Activated naive CD4-positive, alpha-beta T cell treated with anti-CD3 and anti-CD28 coated beads, Interleukin-2, amount 10 ng/mL, durations not matched to agents 7 days and 5 days (primary cell): ENCODE data around the gene SEPTIN2.
A peak's percentile ranks its signal among the peaks of the same experiment; 100 is the strongest.
"Not testable (repeated sequence)": the region's sequence is repeated elsewhere in the genome, so short reads cannot be mapped to it uniquely, and the experiment has no call there.

Experiments
- CTCF ChIA-PET: fragments of 350-600 bp; sonication (Branson Sonifier 250); formaldehyde crosslinking; loops from one replicate; lab custom pipeline; 2021; ENCODE audit warnings: antibody characterized with exemption; lab: Charles Lee
- DNase-seq: peaks from one replicate; pipeline ENCODE4 v3.0.0-alpha.2; 2020
- H3K27ac Mint-ChIP-seq: one replicate; pipeline ENCODE4 v1.8.0; 2021; ENCODE audit warnings: mild to moderate bottlenecking, moderate library complexity, mixed read lengths
- H3K27me3 Mint-ChIP-seq: one replicate; pipeline ENCODE4 v1.8.0; 2021; ENCODE audit warnings: mild to moderate bottlenecking, mixed read lengths
- H3K36me3 Mint-ChIP-seq: one replicate; pipeline ENCODE4 v1.8.0; 2021; ENCODE audit warnings: mixed read lengths
- H3K4me1 Mint-ChIP-seq: one replicate; pipeline ENCODE4 v1.8.0; 2021; ENCODE audit warnings: mixed read lengths
- H3K4me3 Mint-ChIP-seq: one replicate; pipeline ENCODE4 v1.8.0; 2021; ENCODE audit warnings: mild to moderate bottlenecking, moderate library complexity, mixed read lengths
- H3K9me3 Mint-ChIP-seq: one replicate; pipeline ENCODE4 v1.8.0; 2021; ENCODE audit warnings: mixed read lengths

Gene SEPTIN2

DNA sequence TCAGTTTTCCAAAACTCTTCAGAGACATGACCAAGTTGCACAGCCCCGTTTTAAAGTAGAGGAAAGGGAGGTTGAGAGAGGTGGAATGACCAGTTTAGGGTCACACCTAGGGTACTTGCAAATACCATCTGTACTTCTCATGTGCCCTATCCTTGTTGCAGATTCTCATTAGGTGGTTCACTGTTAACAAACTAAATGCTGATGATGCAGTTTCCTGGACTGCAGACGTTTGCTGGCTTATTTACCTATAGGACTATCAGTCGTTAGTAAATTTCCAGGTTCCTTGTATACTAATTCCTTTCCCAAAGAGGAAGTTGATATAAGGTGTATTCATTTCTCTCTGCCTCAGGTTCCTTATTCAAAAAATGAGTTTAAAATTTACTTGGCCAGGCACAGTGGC, 41.8 kb downstream of the SEPTIN2 start:
- CTCF ChIA-PET, result no interaction called here
- H3K27me3 Mint-ChIP-seq, result no peaks in the 10 kb centered on the region
- H3K4me1 Mint-ChIP-seq, result peaks cover 17% of the 10 kb centered on the region
- H3K4me3 Mint-ChIP-seq, result peak overlapping the region; percentile 78
- no peaks in the 10 kb centered on the region for H3K9me3 Mint-ChIP-seq
- peaks cover 21% of the 10 kb centered on the region for H3K36me3 Mint-ChIP-seq
- DNase-seq, result no peak
- H3K27ac Mint-ChIP-seq, result no peak overlapping the region

DNA sequence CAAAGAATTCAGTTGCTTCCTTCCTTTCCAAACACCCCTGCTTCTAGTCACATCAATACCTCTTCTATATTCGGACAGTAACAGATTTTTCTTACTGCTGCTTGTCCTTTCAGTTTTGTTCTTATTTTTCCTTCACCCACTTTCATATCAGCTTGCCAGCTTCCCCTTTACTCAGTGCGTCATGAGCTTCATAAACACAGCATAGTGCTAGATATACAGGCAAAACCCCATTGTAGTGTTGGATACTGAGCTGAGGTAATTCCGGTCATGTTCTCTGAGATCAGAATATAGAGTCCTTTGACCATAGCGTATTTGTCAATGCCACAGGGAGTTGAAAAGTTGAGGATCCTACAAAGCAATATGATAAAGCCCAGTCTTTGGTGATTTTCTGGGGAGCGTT, 42.7 kb downstream of the SEPTIN2 start:
- CTCF ChIA-PET, result interaction anchor here (0.6 to 0.9 kb wide), 3 partner anchors 13 to 79 kb away, joined by 3 read pairs; no protein-coding TSS in a partner anchor
- no peak for DNase-seq
- H3K4me1 Mint-ChIP-seq, result peaks cover 17% of the 10 kb centered on the region
- no peaks in the 10 kb centered on the region for H3K9me3 Mint-ChIP-seq
- H3K36me3 Mint-ChIP-seq, result peaks cover 14% of the 10 kb centered on the region
- peak overlapping the region; percentile 34 for H3K27ac Mint-ChIP-seq
- no peaks in the 10 kb centered on the region for H3K27me3 Mint-ChIP-seq
- no peak overlapping the region for H3K4me3 Mint-ChIP-seq

GRCh38 chr2:241359481-241360045, 43.8 kb downstream of the SEPTIN2 start:
- no peak overlapping the region for H3K4me3 Mint-ChIP-seq
- H3K27ac Mint-ChIP-seq, result no peak overlapping the region
- peaks cover 4% of the 10 kb centered on the region for H3K36me3 Mint-ChIP-seq
- H3K4me1 Mint-ChIP-seq, result peaks cover 17% of the 10 kb centered on the region
- no peaks in the 10 kb centered on the region for H3K9me3 Mint-ChIP-seq
- CTCF ChIA-PET, result interaction anchor here (0.6 to 1.1 kb wide), 2 partner anchors 259 to 519 kb away, joined by 3 read pairs; no protein-coding TSS in a partner anchor
- H3K27me3 Mint-ChIP-seq, result no peaks in the 10 kb centered on the region
- DNase-seq, result no peak

GRCh38 chr2:241363426-241363825, 47.7 kb downstream of the SEPTIN2 start:
- Mint-ChIP-seq H3K27me3 (no peaks in the 10 kb centered on the region), H3K27ac (no peak overlapping the region), H3K4me3 (no peak overlapping the region), H3K36me3 (no peaks in the 10 kb centered on the region), H3K4me1 (peaks cover 1% of the 10 kb centered on the region), H3K9me3 (no peaks in the 10 kb centered on the region)
- CTCF ChIA-PET, result no interaction called here
- no peak for DNase-seq

DNA sequence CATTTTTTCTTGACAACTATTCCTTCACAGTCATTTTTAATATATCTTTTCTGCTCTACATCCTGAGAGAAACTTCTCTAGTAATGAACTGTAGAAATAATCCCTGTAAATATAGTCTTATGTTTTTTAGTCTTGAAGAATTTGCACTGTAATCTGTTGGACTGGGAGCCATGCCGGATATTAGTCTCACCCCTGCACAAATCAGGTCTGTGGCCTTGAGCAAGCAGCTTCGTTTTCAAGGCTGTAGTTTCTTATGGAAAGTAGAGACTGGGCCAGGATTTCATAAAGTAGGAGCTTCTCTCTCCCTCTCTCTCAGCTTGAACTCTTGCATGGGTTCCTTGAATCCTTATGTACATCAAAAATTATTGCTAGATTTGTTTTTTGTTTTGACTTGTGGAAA, 49.1 kb downstream of the SEPTIN2 start:
- no peaks in the 10 kb centered on the region for H3K36me3 Mint-ChIP-seq
- no peaks in the 10 kb centered on the region for H3K9me3 Mint-ChIP-seq
- no peaks in the 10 kb centered on the region for H3K27me3 Mint-ChIP-seq
- no peak overlapping the region for H3K4me3 Mint-ChIP-seq
- DNase-seq, result no peak
- H3K27ac Mint-ChIP-seq, result no peak overlapping the region
- CTCF ChIA-PET, result no interaction called here
- no peaks in the 10 kb centered on the region for H3K4me1 Mint-ChIP-seq

DNA sequence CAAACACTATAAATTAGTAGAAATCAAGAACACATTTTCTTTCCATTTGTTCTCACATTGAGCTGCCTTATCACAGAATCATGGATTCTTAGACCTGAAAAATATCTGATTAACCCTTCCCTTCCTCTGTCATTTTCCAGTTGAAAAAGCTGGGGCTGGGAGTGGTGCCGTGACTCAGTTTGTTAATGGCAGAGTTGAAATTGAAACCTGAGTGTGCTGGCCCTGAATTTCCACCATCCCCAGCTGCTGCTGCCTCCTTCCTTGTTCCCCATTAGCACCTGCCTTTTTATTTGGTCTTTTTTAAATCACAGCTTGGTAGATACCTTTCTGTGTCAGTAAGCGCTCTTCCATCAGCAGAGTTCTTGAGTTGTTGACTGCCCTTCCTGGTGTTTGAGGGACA, 51.0 kb downstream of the SEPTIN2 start:
- Mint-ChIP-seq H3K36me3 (no peaks in the 10 kb centered on the region), H3K27me3 (no peaks in the 10 kb centered on the region), H3K4me3 (no peak overlapping the region), H3K9me3 (no peaks in the 10 kb centered on the region), H3K27ac (no peak overlapping the region), H3K4me1 (no peaks in the 10 kb centered on the region)
- CTCF ChIA-PET, result no interaction called here
- no peak for DNase-seq

DNA sequence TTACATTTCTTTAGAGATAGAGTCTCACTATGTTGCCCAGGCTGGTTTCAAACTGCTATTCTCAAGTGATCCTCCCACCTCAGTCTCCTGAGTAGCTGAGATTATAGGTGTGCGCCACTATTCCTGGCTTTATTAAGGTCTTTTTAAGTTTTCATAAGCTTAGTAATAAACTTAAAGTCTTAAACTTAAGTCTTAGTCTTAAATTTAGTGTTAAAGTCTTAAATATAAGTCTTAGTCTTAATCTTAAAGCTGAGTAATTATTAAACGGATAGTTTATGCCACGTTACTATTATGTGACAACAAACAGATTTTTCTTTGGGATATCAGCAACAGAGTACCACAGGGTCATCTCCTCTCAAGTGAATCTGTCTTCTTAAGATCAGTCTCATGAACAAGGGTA, 52.9 kb downstream of the SEPTIN2 start:
- CTCF ChIA-PET, result no interaction called here
- H3K36me3 Mint-ChIP-seq, result no peaks in the 10 kb centered on the region

GRCh38 chr2:241372361-241372992, 56.8 kb downstream of the SEPTIN2 start:
- H3K9me3 Mint-ChIP-seq, result no peaks in the 10 kb centered on the region
- no peak for DNase-seq
- peaks cover 4% of the 10 kb centered on the region for H3K36me3 Mint-ChIP-seq
- H3K27me3 Mint-ChIP-seq, result no peaks in the 10 kb centered on the region
- H3K4me3 Mint-ChIP-seq, result no peak overlapping the region
- no peak overlapping the region for H3K27ac Mint-ChIP-seq
- CTCF ChIA-PET, result no interaction called here
- H3K4me1 Mint-ChIP-seq, result no peaks in the 10 kb centered on the region

More for the DNA sequence above, 52.9 kb downstream of the SEPTIN2 start:
- no peaks in the 10 kb centered on the region for H3K27me3 Mint-ChIP-seq
- no peak overlapping the region for H3K4me3 Mint-ChIP-seq
- DNase-seq, result no peak
- H3K4me1 Mint-ChIP-seq, result no peaks in the 10 kb centered on the region
- H3K9me3 Mint-ChIP-seq, result no peaks in the 10 kb centered on the region
- no peak overlapping the region for H3K27ac Mint-ChIP-seq

GRCh38 chr2:241373446-241373845, 57.7 kb downstream of the SEPTIN2 start:
- Mint-ChIP-seq H3K27me3 (no peaks in the 10 kb centered on the region), H3K27ac (no peak overlapping the region), H3K36me3 (peaks cover 4% of the 10 kb centered on the region), H3K9me3 (no peaks in the 10 kb centered on the region), H3K4me3 (no peak overlapping the region), H3K4me1 (no peaks in the 10 kb centered on the region)
- no peak for DNase-seq
- CTCF ChIA-PET, result no interaction called here

DNA sequence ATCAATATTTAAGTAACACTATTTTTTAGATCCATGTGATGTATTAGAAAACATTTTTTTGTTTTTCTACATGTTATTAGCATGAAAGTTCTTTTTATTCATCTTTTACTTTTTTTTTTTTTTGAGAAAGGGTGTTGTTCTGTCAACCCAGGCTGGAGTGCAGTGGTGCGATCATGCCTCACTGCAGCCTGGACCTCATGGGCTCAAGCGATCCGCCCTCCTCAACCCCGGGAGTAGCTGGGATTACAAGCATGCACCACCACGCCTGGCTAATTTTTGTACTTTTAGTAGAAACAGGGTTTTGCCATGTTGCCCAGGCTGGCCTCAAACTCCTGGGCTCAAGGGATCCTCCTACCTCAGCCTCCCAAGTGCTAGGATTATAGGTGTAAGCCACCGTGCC, 58.2 kb downstream of the SEPTIN2 start:
- H3K9me3 Mint-ChIP-seq, H3K27me3 Mint-ChIP-seq, H3K4me1 Mint-ChIP-seq, H3K27ac Mint-ChIP-seq, H3K36me3 Mint-ChIP-seq, DNase-seq, H3K4me3 Mint-ChIP-seq: not testable (repeated sequence)
- CTCF ChIA-PET, result interaction anchor here (1.0 kb wide), 1 partner anchor 18 kb away, joined by 3 read pairs; no protein-coding TSS in a partner anchor

GRCh38 chr2:241375300-241375699, 59.6 kb downstream of the SEPTIN2 start:
- Mint-ChIP-seq H3K36me3 (peaks cover 4% of the 10 kb centered on the region), H3K27me3 (no peaks in the 10 kb centered on the region), H3K27ac (no peak overlapping the region), H3K4me1 (no peaks in the 10 kb centered on the region), H3K9me3 (no peaks in the 10 kb centered on the region), H3K4me3 (no peak overlapping the region)
- CTCF ChIA-PET, result no interaction called here
- no peak for DNase-seq

DNA sequence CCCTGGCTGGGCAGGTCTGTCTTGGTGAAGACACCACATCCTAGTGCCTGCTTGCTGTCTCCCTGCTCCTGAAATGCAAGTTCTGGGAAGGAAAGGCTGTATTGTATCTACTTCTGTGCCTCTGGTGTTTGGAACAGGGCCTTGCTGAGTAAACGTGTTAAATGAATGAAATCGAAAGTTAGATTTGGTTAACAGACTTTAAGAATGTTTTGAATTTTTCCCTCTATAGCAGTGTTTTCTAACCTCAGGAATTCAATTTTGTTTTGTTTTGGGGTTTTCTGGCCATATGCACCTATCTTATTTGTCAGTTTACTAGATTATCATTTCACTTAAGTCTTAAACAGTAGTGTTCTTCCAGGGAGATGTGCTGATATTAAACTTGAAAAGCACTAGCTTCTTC, 61.1 kb downstream of the SEPTIN2 start:
- Mint-ChIP-seq H3K27me3 (no peaks in the 10 kb centered on the region), H3K27ac (no peak overlapping the region), H3K9me3 (no peaks in the 10 kb centered on the region), H3K36me3 (peaks cover 4% of the 10 kb centered on the region), H3K4me3 (no peak overlapping the region), H3K4me1 (no peaks in the 10 kb centered on the region)
- CTCF ChIA-PET, result no interaction called here
- DNase-seq, result no peak

DNA sequence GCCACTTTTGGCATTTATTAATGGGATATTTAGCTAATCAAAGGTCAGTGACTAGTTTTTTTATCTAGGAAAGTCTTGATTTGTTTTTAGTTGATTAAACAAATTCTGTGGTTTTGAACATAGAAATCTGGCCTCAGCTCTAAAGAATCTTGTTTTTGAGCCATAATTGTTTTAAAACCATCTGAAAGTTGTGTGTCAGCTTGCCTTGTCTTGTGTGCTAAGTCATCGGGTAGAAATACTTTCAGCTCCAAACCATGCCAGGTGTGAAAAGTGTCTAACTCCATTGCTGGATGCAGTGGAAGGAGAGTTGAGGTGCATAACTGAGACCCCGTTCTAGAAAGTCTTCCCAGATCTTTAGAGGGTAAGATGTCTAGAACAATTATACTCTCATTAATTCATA, 63.1 kb downstream of the SEPTIN2 start:
- peaks cover 8% of the 10 kb centered on the region for H3K36me3 Mint-ChIP-seq
- CTCF ChIA-PET, result no interaction called here
- no peak overlapping the region for H3K4me3 Mint-ChIP-seq
- H3K9me3 Mint-ChIP-seq, result no peaks in the 10 kb centered on the region
- H3K4me1 Mint-ChIP-seq, result no peaks in the 10 kb centered on the region
- DNase-seq, result no peak
- no peak overlapping the region for H3K27ac Mint-ChIP-seq
- H3K27me3 Mint-ChIP-seq, result peaks cover 3% of the 10 kb centered on the region

GRCh38 chr2:241379481-241380480, 64.1 kb downstream of the SEPTIN2 start:
- H3K4me1 Mint-ChIP-seq, result no peaks in the 10 kb centered on the region
- no peaks in the 10 kb centered on the region for H3K9me3 Mint-ChIP-seq
- no peak overlapping the region for H3K27ac Mint-ChIP-seq
- H3K27me3 Mint-ChIP-seq, result peaks cover 3% of the 10 kb centered on the region
- DNase-seq, result no peak
- no peak overlapping the region for H3K4me3 Mint-ChIP-seq
- H3K36me3 Mint-ChIP-seq, result peaks cover 5% of the 10 kb centered on the region
- CTCF ChIA-PET, result no interaction called here
